Measurements from ENCODE around the gene RERG.
"Not testable (repeated sequence)": the region's sequence is repeated elsewhere in the genome, so short reads cannot be mapped to it uniquely, and the experiment has no call there.

Gene RERG, protein sequence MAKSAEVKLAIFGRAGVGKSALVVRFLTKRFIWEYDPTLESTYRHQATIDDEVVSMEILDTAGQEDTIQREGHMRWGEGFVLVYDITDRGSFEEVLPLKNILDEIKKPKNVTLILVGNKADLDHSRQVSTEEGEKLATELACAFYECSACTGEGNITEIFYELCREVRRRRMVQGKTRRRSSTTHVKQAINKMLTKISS

DNA sequence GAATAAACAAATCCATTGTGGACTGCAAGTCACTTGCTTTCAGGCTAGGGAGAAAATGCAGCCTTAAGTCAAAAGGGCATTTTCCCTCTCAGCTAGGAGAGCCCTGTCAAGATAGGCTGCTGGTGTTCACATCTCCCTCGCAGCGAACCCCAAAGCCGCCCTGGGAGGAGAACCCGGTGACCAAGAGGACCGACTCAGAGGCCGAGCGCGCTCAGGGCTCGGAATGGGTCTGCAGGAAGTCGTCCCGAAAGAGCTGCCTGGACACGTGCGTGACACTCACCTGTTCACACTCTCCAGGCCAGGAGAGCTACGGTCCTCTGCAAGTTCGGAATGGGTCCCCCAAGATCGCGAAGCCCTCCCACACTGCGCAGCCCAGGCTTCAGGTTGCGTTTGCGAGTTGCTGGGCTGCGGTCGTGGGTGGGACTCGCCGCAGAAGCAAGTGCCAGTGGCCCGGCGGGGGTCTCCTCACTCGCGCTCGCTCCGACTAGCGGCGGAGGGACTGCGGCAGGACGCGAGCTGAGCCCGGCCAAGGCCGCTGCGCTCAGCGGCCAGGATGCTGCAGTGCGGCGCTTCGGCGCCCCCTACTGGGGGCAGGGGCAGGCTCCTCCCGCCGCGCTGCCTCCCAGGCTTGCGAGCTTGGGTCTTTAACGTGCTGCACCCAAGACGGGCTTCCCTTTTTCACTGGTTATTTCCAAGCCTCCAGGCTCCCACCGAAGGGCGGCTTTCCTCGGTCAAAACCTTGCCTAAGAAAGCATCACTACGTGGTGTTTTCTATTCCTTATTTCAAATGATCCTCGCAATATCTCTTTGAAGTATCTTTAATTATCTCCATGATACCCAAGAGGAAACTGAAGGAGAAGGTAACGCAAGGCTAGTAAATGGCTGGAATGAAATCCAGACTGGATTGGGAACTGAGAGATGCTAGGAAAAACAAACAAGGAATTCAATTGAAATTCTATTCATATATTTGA is at the start of gene RERG:
RERG (minus strand) TSS at position 503 of the 971 bp plus-strand sequence. CDS start 3,928 bp downstream, outside the sequence.
- DNase-seq = peak; percentile 46

DNA sequence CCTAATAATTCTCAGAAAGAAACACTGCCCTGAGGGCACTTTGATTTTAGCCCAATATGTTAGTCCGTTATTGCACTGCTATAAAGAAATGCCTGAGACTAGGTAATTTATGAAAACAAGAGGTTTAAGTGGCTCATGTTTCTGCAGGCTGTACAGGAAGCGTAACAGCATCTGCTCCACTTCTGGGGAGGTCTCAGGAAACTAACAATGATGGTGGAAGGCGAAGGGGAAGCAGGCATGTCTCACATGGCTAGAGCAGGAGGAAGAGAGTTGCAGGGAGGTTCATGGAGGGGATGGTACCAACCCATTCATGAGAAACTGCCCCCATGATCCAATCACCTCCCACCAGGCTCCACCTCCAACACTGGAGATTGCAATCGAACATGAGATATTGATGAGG is 49.4 kb upstream of the RERG start:
- no peak for DNase-seq

DNA sequence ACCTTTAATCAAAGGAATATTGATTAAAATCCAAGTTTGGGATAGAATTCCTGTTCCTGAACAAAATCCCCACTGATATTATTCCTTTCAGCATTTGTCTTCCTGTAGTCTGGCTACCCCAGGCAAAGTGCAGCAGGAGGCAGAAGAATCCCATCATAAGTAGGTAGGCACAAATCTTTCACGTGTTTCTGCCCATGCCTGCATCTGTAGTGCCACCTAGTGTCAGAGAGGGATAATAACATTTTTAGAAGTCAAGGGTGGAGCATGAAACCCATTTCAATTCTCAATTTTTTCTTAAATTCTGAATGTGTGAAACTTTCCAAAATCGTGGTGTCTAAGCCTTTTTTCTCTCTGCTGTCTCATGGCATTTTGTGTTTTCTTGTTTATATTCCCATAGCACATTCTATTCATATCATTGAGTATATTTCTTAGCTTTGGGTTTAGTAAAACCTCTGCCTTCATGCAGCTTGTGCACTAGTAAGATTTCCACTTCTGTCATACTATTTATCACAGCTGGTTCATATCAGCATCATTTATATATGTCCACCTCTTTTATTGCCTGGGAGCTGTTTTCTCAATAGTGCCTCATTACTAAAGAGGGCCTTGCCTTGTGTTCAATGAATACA is 47.8 kb upstream of the RERG start:
- peak; percentile 83 for DNase-seq

GRCh38 chr12:15268309-15268708 is 47.1 kb upstream of the RERG start:
- no peak for DNase-seq

GRCh38 chr12:15265875-15266274 is 44.7 kb upstream of the RERG start:
- DNase-seq = no peak

GRCh38 chr12:15256761-15257160 is 35.5 kb upstream of the RERG start:
- no peak for DNase-seq

GRCh38 chr12:15253990-15254389 is 32.8 kb upstream of the RERG start:
- no peak for DNase-seq

DNA sequence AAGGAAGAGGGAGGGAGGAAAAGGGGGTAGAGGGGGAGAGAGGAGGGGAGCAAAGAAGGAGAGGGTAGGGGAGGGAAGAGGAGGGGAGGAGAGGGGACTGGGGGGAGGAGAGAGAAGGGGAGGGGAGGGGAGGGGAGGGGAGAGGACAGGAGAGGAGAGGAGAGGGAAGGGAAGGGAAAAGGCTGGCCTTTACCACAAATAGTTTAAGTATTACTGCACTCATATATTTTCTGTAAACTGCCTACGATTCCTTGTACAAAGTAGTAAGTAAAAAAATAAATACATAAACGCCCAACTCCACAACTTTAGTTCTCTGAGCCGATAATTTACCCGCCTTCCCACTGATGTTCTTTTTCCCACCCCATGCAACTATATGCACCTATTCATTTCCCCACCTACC is 23.7 kb upstream of the RERG start:
- no peak for DNase-seq

- DNase-seq = no peak
Measured at GRCh38 chr12:15244341-15244740, 23.1 kb upstream of the RERG start.

DNA sequence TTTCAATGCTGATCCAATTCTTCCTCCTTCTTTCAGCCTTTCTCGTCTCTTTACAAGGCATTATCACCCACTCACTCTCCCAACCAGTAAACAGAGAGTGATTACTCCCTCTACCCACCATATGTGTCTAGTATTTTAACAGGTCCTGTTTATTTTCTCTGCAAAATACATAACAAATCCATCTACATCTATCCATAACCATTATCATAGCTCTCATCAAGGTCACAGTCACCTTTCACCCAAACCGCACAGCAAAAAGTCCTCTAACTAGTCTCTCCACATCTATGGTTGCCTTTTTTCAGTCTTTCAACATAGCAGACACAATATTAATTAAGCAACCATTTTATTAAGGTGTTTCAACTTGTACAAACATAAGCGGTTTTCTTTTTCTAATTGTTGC is 21.9 kb upstream of the RERG start:
- DNase-seq = no peak

DNA sequence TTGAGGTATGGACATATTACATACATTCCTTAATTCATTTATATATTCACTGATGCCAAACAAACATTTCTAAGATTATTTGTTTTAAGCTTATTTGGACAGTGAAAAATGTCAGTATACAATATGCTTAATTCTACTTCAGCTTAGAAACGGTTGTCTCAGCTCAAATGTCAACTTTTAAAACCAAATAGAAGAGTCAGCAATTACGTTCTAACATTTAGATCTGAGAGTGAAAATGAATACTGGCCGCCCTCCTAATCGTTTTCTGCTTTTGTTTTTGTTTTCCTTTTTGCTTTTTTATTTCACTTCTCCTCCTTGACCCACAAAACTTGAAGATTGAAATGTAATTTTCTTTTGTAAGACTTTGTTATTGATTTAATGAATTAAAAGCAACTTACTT is 19.7 kb upstream of the RERG start:
- no peak for DNase-seq

DNA sequence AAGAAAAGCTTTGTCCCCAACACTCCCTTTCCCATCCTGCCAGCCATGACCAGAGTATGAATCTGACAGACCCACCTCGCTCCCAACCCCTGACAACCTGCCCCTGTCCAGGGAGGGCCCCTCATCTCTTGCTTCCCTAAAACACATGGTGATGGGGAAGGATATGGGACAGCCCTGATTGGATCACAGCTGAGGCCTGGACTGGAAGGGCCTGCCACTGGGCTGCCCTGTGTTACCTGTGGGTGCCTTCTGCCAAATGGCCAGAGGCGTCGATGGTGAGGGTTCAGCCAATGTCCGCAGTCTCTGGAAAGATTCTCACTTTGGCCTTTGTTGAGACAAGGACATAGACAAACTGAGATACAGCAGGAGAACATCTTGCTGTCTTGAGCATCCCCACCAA is 13.3 kb upstream of the RERG start:
- no peak for DNase-seq

- DNase-seq = no peak
Measured at GRCh38 chr12:15234011-15234410, 12.8 kb upstream of the RERG start.

- DNase-seq = no peak
Measured at GRCh38 chr12:15232959-15233358, 11.7 kb upstream of the RERG start.

DNA sequence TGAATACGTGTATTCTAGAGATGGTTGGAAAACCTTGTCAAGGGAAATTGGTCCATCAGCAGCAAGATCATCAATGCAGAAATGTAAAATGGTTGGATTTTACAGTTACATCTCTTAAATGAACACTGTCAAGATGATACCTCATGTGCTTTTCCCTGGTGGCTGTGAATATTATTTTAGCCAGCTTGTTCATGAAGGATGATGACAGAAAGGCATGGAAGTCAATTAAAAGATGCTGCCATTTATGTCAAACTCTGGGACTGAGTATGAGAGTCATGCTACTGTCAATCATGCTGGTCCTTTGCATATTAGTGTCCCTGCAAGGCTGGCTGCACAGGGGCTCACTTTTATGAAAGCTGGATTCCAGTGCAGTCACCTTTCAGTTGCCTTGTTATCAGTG is 10.3 kb upstream of the RERG start:
- DNase-seq = no peak

DNA sequence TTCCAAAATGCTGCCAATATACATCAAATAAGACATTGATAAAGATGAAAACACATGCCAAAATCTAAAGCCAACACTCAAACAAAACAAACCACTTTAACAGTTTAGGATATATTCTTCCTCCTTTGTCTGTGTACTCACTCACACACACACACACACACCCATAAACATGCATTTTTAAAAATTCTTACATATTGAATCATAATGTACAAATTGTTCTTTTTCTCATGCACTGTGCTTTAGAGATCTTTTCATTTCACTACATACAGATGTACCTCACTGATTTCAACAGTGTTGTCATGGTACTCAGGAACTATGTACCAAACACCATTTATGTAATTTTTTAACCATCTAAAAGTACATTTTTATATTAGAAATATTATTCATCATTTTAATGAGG is 9.5 kb upstream of the RERG start:
- no peak for DNase-seq

GRCh38 chr12:15230137-15230536 is 8.9 kb upstream of the RERG start:
- no peak for DNase-seq

DNA sequence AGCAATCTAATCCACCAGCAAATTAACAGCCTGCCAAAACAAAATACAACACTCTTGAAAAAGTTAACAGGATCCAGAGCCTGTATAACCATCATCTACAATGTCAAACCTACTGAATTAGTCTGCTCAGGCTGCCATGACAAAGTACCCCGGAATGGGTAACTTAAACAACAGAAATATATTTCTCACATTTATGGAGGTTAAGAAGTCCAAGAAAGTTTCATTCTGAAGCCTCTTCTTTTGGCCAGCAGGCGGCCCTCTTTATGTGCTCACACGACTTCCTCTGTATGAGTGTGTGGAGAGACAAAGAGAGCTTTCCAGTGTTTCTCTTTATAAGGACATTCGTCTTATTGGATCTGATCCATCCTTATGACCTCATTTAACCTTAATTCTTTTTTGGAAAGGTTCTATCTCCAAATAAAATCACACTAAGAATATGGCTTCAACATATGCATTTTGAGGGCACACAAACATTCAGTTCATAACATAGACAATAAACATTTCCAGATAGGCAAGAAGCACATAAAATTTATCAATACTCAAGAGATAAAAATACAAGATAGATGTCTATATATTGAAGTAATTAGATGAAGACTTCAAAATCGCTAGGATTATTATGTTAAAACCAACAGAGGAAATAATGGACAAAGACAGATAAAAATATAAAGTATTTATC is 5.9 kb upstream of the RERG start:
- no peak for DNase-seq

DNA sequence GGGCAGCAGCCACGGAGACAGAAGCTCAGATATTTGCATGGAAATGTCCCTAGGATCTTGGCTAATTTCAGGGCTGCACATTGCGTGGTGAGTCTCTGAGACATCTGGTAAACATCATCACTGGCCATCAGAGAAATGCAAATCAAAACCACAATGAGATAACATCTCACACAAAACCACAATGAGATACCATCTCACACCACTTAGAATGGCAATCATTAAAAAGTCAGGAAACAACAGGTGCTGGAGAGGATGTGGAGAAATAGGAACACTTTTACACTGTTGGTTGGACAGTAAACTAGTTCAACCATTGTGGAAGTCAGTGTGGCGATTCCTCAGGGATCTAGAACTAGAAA is 4.6 kb upstream of the RERG start:
- not testable (repeated sequence) for DNase-seq

GRCh38 chr12:15225136-15225862 is 4.1 kb upstream of the RERG start:
- no peak for DNase-seq

DNA sequence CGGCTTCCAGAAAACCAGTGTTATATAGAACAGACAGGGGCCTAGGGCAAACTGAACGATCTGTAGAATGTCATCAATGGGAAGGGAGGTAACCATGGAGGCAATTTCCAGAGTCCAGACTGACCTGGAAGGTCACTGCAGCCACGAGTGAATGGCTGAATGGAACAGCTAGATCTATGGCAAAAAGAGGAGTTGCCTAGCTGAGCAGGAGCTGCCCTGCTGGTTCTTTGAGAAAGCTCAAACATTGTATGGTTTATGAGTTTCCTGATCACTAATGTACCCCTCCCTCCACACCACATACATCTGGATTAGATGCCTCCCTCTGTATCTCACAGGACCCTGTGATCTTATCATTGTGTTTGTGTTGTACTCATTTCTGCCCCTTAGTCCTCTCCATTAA is 1.0 kb upstream of the RERG start:
- no peak for DNase-seq

- DNase-seq = no peak
Measured at GRCh38 chr12:15220451-15220850, 766 bp downstream of the RERG start.

- no peak for DNase-seq
Measured at GRCh38 chr12:15218794-15219193, 2.4 kb downstream of the RERG start.
